K562 (cell line): Measurements from ENCODE around the gene FGF5. TPM values are rescaled to one million over a fixed set of nuclear protein-coding genes. Genes with fewer than 3 reads are reported as not detected.
A peak's percentile ranks its signal among the peaks of the same experiment; 100 is the strongest.

ENCODE experiments used
- ATAC-seq: fragments of 200-7000 bp; cut with Tn5 transposase; 3 replicates; pipeline ENCODE4 v1.9.1; 2020; ENCODE audit warnings: moderate library complexity
- BruUV-seq: library from RNA; stranded (reverse); fragments of 400-500 nt; replicated peaks from 2 replicates; lab custom pipeline; 2021; lab: Mats Ljungman, UMichigan
- CTCF ChIA-PET: fragments of 300-600 bp; formaldehyde crosslinking; extraction: SDS; loops from one replicate; lab custom pipeline; 2021; ENCODE audit warnings: low intra/inter-chr PET ratio; lab: Yijun Ruan, JAX
- POLR2A ChIA-PET: fragments of 300-600, 350-650 bp; sonication (Branson Sonifier 250); formaldehyde crosslinking; extraction: SDS; loops from one replicate; lab custom pipeline; 2021; ENCODE audit warnings: antibody characterized with exemption, inconsistent platforms; lab: Yijun Ruan, JAX
- DNase-seq, 4 experiments: peaks; one replicate each; pipeline versions ENCODE4 v3.0.0 to v3.0.0-alpha.2; 2011 to 2018; ENCODE audit warnings: low spot score in 3 of 4, mixed read lengths in 3 of 4; ENCODE audit errors: extremely low read depth in 1 of 4
- FAIRE-seq: peaks from 2 replicates; lab custom pipeline; 2011; peaks lifted over from hg19 to GRCh38; lab: Jason Lieb, UNC
- H2AFZ ChIP-seq: 2 replicates; pipeline ENCODE4 v1.6.0; 2011; ENCODE audit warnings: low read depth, low read length, control low read depth, inconsistent platforms
- H3K27ac ChIP-seq: fragments of 200-600 bp; 3 replicates; pipeline ENCODE4 v1.8.0; 2011; ENCODE audit warnings: low read depth, mild to moderate bottlenecking, control low read depth, inconsistent platforms, low read length, moderate library complexity, mixed read lengths; ENCODE audit errors: extremely low read depth
- H3K27me3 ChIP-seq, 2 experiments: fragments of 300-600 bp in 1 of 2; 2 replicates in 1 of 2; 3 replicates in 1 of 2; pipeline versions ENCODE4 v1.6.0 to v1.8.0; 2011; ENCODE audit warnings: inconsistent platforms in 2 of 2, low read length in 2 of 2, mild to moderate bottlenecking in 1 of 2, mixed read lengths in 1 of 2, moderate library complexity in 1 of 2; ENCODE audit not compliant: control insufficient read depth in 2 of 2, insufficient read depth in 2 of 2
- H3K36me3 ChIP-seq: fragments of 300-600 bp; 3 replicates; pipeline ENCODE4 v1.8.0; 2011; ENCODE audit warnings: mild to moderate bottlenecking, low read length, inconsistent platforms; ENCODE audit not compliant: control insufficient read depth, insufficient read depth
- H3K4me1 ChIP-seq, 2 experiments: fragments of 200-600 bp in 1 of 2; replicated peaks in 1 of 2; 2 replicates in 1 of 2; 3 replicates in 1 of 2; pipeline versions ENCODE4 v1.5.1 to v1.8.0; 2011; ENCODE audit warnings: inconsistent platforms in 2 of 2, low read length in 2 of 2, mild to moderate bottlenecking in 1 of 2, mixed read lengths in 1 of 2, moderate library complexity in 1 of 2; ENCODE audit not compliant: control insufficient read depth in 2 of 2, insufficient read depth in 2 of 2
- H3K4me2 ChIP-seq: 2 replicates; pipeline ENCODE4 v1.6.1; 2011; ENCODE audit warnings: low read length, control low read depth, inconsistent platforms, mixed read lengths; ENCODE audit not compliant: insufficient read depth
- H3K4me3 ChIP-seq: fragments of 200-600 bp; sonication (generic), shearing (Covaris generic); 2 replicates; pipeline ENCODE4 v1.5.1; 2016; ENCODE audit warnings: control low read depth, inconsistent platforms
- H3K79me2 ChIP-seq: fragments of 200-600 bp; 3 replicates; pipeline ENCODE4 v1.8.0; 2011; ENCODE audit warnings: low read length, inconsistent platforms; ENCODE audit not compliant: control insufficient read depth, insufficient read depth
- H3K9ac ChIP-seq, 2 experiments: 2 replicates each; pipeline versions ENCODE4 v1.6.0 to v1.6.1; 2011; ENCODE audit warnings: low read depth in 2 of 2, low read length in 2 of 2, control low read depth in 1 of 2, inconsistent platforms in 1 of 2, mild to moderate bottlenecking in 1 of 2, mixed read lengths in 1 of 2; ENCODE audit not compliant: insufficient read depth in 1 of 2
- H3K9me1 ChIP-seq: one replicate; pipeline ENCODE4 v1.6.0; 2011; ENCODE audit warnings: inconsistent platforms, mild to moderate bottlenecking, low read length, moderate library complexity; ENCODE audit not compliant: control insufficient read depth, insufficient read depth
- H3K9me3 ChIP-seq: replicated peaks from 2 replicates; pipeline ENCODE4 v1.5.1; 2011; ENCODE audit warnings: low read depth, low read length, inconsistent platforms; ENCODE audit not compliant: control insufficient read depth, insufficient read depth
- H4K20me1 ChIP-seq: replicated peaks from 2 replicates; pipeline ENCODE4 v1.6.1; 2011; ENCODE audit warnings: low read length, inconsistent platforms, mixed read lengths; ENCODE audit not compliant: control insufficient read depth, insufficient read depth
- CBX3 ChIP-seq, 2 experiments: IDR thresholded peaks; 1 replicate in 1 of 2; 2 replicates in 1 of 2; pipeline ENCODE4 v1.6.1; 2012; ENCODE audit warnings: inconsistent platforms in 2 of 2, low read length in 2 of 2, borderline replicate concordance in 1 of 2, control low read depth in 1 of 2
- CEBPG ChIP-seq, 3 experiments: fragments of 200-800 bp in 1 of 3; sonication (Bioruptor generic) in 1 of 3; sonication (generic) in 1 of 3; formaldehyde crosslinking in 1 of 3; IDR thresholded peaks in 2 of 3; conservative IDR thresholded peaks in 1 of 3; 2 replicates each; pipeline versions ENCODE4 v1.6.1 to v1.8.0; 2016 to 2022; ENCODE audit warnings: missing compliant biosample characterization in 2 of 3, missing genetic modification characterization in 2 of 3, mild to moderate bottlenecking in 1 of 3, missing genetic modification reagents in 1 of 3
- HMGN3 ChIP-seq: IDR thresholded peaks from 2 replicates; pipeline ENCODE4 v1.6.1; 2011; ENCODE audit warnings: borderline replicate concordance, low read depth, mild to moderate bottlenecking, mixed read lengths, low read length; ENCODE audit not compliant: insufficient read length; ENCODE audit errors: extremely low read depth
- HOXB6 ChIP-seq: fragments of 250-450 bp; sonication (Bioruptor Pico); IDR thresholded peaks from 2 replicates; pipeline ENCODE4 v1.5.1; 2022; ENCODE audit warnings: mild to moderate bottlenecking, borderline replicate concordance
- NFIC ChIP-seq: fragments of 450-650 bp; IDR thresholded peaks from 2 replicates; pipeline ENCODE4 v1.6.1; 2017; ENCODE audit warnings: mild to moderate bottlenecking, inconsistent platforms
- NFIX ChIP-seq: fragments of 250-450 bp; sonication (Bioruptor Pico); IDR thresholded peaks from 2 replicates; pipeline ENCODE4 v1.4.0; 2020; ENCODE audit warnings: low read depth, mild to moderate bottlenecking, moderate library complexity
- NR1H2 ChIP-seq: sonication (generic); formaldehyde crosslinking; IDR thresholded peaks from 2 replicates; pipeline ENCODE4 v1.4.0; 2020; ENCODE audit warnings: mild to moderate bottlenecking, missing genetic modification reagents
- RFX7 ChIP-seq: fragments of 250-450 bp; sonication (Bioruptor Pico); IDR thresholded peaks from 2 replicates; pipeline ENCODE4 v1.5.1; 2021; ENCODE audit warnings: mild to moderate bottlenecking
- ZNF584 ChIP-seq: fragments of 200-800 bp; sonication (Bioruptor generic); IDR thresholded peaks from 2 replicates; pipeline ENCODE4 v1.6.1; 2016; ENCODE audit warnings: low read depth, mild to moderate bottlenecking, missing genetic modification characterization, missing compliant biosample characterization
- ZNF589 ChIP-seq: fragments of 200-800 bp; sonication (Bioruptor generic); IDR thresholded peaks from 2 replicates; pipeline ENCODE4 v1.6.1; 2016; ENCODE audit warnings: low read depth, missing genetic modification characterization, missing compliant biosample characterization
- ZNF644 ChIP-seq: fragments of 200-800 bp; sonication (Bioruptor generic); IDR thresholded peaks from 2 replicates; pipeline ENCODE4 v1.6.1; 2016; ENCODE audit warnings: low read depth, missing genetic modification characterization, missing compliant biosample characterization
- ZNF75A ChIP-seq: fragments of 450-650 bp; formaldehyde crosslinking; IDR thresholded peaks from 2 replicates; pipeline ENCODE4 v1.4.0; 2020; ENCODE audit warnings: mild to moderate bottlenecking
- ZNF785 ChIP-seq: fragments of 250-450 bp; sonication (Bioruptor Pico); IDR thresholded peaks from 2 replicates; pipeline ENCODE4 v1.4.0; 2020; ENCODE audit warnings: mild to moderate bottlenecking
- ZZZ3 ChIP-seq: fragments of 450-650 bp; IDR thresholded peaks from 2 replicates; pipeline ENCODE4 v1.6.1; 2016; ENCODE audit warnings: antibody characterized with exemption, mild to moderate bottlenecking, moderate library complexity
- WGBS: fragments of 100-300 bp; shearing (Covaris generic); methylation state at CpG from one replicate; pipeline ENCODE4 v1.1.6; 2016; ENCODE audit warnings: low coverage, mixed read lengths; ENCODE audit not compliant: insufficient coverage; ENCODE audit errors: missing lambda C conversion rate; 5-methylcytosine and 5-hydroxymethylcytosine counted together
- in situ Hi-C: fragments of 300-500 bp; cut with MboI; formaldehyde crosslinking; loops from 4 replicates; pipeline ENCODE4 v1.15.0; 2018; ENCODE audit warnings: inconsistent platforms, mixed read lengths
- intact Hi-C: fragments of 100-400 bp; cut with micrococcal nuclease; formaldehyde crosslinking; loops from 2 replicates; pipeline ENCODE4 v1.14.2; 2022
- polyA plus RNA-seq, 8 experiments: library from polyadenylated mRNA; depleted of rRNA in 4 of 8; stranded (reverse) in 5 of 8; unstranded in 3 of 8; fragments of >200 nt; fragmentation: Nextera tagmentation in 2 of 8; fragmentation: Illumina TruSeq in 1 of 8; extraction: Ambion mirVana in 2 of 8; extraction: Trizol in 1 of 8; gene quantifications; 2 replicates each; pipeline versions ENCODE4 v1.2.1 to v1.2.3, GENCODE V29; 2011 to 2014; ENCODE audit warnings: inconsistent platforms in 1 of 8, missing spikeins in 1 of 8
- total RNA-seq, 7 experiments: library from RNA; depleted of rRNA in 6 of 7; stranded (reverse); fragments of >200 nt in 6 of 7; fragmentation: Illumina TruSeq in 2 of 7; extraction: Trizol in 2 of 7; gene quantifications; 2 replicates each; pipeline versions ENCODE4 v1.2.1 to v1.2.3, GENCODE V29; 2011 to 2021; ENCODE audit warnings: low replicate concordance in 1 of 7
- TF ChIP-seq, protein P1 (sequence below): fragments of 250-450 bp; sonication (Bioruptor Pico); IDR thresholded peaks from 2 replicates; pipeline ENCODE4 v1.4.0; 2020
- TF ChIP-seq, protein P2 (sequence below): fragments of 200-400 bp; formaldehyde crosslinking; IDR thresholded peaks from 2 replicates; pipeline ENCODE4 v1.6.1; 2017; ENCODE audit warnings: mild to moderate bottlenecking, low read depth, low read length, moderate library complexity

Gene FGF5
- total and polyA plus RNA-seq, 9 of the 15 experiments (the other 6 are each of a cell fraction or from before 2014, with no cell fraction given) = 0.38 to 2.7 (median 1.1) TPM

DNA sequence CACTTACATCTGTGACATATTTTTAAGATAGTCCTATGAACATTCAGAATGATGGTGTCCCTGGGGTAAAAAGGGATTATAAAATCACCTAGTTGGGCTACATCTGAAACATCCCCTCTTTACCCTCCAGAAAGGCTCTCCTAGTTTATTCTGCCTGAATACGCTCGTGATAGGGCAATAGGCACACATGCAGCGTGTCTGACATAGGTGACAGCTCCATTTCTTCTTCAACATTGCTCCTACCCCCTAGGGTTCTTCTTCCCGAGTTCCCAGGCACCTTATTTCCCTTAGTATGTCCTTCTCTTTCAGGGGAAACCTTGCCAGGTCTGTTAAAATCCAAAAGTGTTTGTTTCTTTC lies 42.0 kb downstream of the FGF5 start:
- no peaks in the 10 kb centered on the region for H3K36me3 ChIP-seq
- H3K79me2 ChIP-seq = no peaks in the 10 kb centered on the region
- no peak overlapping the region for H3K9ac ChIP-seq
- no TSS peak for BruUV-seq
- peak overlapping the region; percentile 58 for H2AFZ ChIP-seq
- H4K20me1 ChIP-seq = no peaks in the 10 kb centered on the region
- ChIA-PET POLR2A (interaction anchor here (0.6 to 0.7 kb wide), 2 partner anchors 20 to 1812 kb away, joined by 3 read pairs; no protein-coding TSS in a partner anchor), CTCF (no interaction called here)
- TF ChIP-seq NFIX (CRISPR knock-in tag) (no peak), CBX3 (IDR thresholded peaks at IDR 0.05; ENCODE audit: borderline replicate concordance in 1 of 2, low read length in 2 of 2) (no peak), ZZZ3 (no peak), ZNF584 (CRISPR knock-in tag) (no peak), RFX7 (CRISPR knock-in tag) (no peak), HMGN3 (no peak), ZNF785 (no peak), NFIC (no peak), ZNF589 (CRISPR knock-in tag) (no peak), ZNF75A (no peak), ZNF644 (no peak), NR1H2 (CRISPR knock-in tag) (no peak), HOXB6 (CRISPR knock-in tag) (no peak), CEBPG (CRISPR knock-in tag; IDR thresholded peaks at IDR 0.05) (no peak), CEBPG (tag; conservative IDR thresholded peaks at IDR 0.05 in 1 of 2, IDR thresholded peaks at IDR 0.05 in 1 of 2) (no peak)
- TF ChIP-seq, protein P1, sequence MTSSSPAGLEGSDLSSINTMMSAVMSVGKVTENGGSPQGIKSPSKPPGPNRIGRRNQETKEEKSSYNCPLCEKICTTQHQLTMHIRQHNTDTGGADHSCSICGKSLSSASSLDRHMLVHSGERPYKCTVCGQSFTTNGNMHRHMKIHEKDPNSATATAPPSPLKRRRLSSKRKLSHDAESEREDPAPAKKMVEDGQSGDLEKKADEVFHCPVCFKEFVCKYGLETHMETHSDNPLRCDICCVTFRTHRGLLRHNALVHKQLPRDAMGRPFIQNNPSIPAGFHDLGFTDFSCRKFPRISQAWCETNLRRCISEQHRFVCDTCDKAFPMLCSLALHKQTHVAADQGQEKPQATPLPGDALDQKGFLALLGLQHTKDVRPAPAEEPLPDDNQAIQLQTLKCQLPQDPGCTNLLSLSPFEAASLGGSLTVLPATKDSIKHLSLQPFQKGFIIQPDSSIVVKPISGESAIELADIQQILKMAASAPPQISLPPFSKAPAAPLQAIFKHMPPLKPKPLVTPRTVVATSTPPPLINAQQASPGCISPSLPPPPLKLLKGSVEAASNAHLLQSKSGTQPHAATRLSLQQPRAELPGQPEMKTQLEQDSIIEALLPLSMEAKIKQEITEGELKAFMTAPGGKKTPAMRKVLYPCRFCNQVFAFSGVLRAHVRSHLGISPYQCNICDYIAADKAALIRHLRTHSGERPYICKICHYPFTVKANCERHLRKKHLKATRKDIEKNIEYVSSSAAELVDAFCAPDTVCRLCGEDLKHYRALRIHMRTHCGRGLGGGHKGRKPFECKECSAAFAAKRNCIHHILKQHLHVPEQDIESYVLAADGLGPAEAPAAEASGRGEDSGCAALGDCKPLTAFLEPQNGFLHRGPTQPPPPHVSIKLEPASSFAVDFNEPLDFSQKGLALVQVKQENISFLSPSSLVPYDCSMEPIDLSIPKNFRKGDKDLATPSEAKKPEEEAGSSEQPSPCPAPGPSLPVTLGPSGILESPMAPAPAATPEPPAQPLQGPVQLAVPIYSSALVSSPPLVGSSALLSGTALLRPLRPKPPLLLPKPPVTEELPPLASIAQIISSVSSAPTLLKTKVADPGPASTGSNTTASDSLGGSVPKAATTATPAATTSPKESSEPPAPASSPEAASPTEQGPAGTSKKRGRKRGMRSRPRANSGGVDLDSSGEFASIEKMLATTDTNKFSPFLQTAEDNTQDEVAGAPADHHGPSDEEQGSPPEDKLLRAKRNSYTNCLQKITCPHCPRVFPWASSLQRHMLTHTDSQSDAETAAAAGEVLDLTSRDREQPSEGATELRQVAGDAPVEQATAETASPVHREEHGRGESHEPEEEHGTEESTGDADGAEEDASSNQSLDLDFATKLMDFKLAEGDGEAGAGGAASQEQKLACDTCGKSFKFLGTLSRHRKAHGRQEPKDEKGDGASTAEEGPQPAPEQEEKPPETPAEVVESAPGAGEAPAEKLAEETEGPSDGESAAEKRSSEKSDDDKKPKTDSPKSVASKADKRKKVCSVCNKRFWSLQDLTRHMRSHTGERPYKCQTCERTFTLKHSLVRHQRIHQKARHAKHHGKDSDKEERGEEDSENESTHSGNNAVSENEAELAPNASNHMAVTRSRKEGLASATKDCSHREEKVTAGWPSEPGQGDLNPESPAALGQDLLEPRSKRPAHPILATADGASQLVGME = no peak
- TF ChIP-seq, protein P2, sequence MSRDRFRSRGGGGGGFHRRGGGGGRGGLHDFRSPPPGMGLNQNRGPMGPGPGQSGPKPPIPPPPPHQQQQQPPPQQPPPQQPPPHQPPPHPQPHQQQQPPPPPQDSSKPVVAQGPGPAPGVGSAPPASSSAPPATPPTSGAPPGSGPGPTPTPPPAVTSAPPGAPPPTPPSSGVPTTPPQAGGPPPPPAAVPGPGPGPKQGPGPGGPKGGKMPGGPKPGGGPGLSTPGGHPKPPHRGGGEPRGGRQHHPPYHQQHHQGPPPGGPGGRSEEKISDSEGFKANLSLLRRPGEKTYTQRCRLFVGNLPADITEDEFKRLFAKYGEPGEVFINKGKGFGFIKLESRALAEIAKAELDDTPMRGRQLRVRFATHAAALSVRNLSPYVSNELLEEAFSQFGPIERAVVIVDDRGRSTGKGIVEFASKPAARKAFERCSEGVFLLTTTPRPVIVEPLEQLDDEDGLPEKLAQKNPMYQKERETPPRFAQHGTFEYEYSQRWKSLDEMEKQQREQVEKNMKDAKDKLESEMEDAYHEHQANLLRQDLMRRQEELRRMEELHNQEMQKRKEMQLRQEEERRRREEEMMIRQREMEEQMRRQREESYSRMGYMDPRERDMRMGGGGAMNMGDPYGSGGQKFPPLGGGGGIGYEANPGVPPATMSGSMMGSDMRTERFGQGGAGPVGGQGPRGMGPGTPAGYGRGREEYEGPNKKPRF = no peak
- no peaks in the 10 kb centered on the region for H3K4me1 ChIP-seq
- H3K4me3 ChIP-seq = no peak overlapping the region
- DNase-seq = no peak
- H3K9me3 ChIP-seq = no peaks in the 10 kb centered on the region
- no peaks in the 10 kb centered on the region for H3K9me1 ChIP-seq
- no peaks in the 10 kb centered on the region for H3K27me3 ChIP-seq
- 7% methylated on average over 4 of the region's 4 CpGs for WGBS
- intact Hi-C loops = no loop called here
- no peak overlapping the region for H3K27ac ChIP-seq
- H3K4me2 ChIP-seq = 0 out of 2 replicates have a peak overlapping the region, but pooled peaks have one; percentile 45
- in situ Hi-C loops = no loop called here
- FAIRE-seq = no peak
- ATAC-seq = peak; percentile 51
